SU-DHL-6 (cell line): ENCODE data around the gene TSPAN8.
"Not testable (repeated sequence)": the region's sequence is repeated elsewhere in the genome, so short reads cannot be mapped to it uniquely, and the experiment has no call there.

ENCODE experiments used
- CTCF ChIP-seq: fragments of 200-600 bp; sonication (generic); IDR thresholded peaks from one replicate; pipeline ENCODE4 v1.5.1; 2017; ENCODE audit warnings: antibody characterized with exemption, mild to moderate bottlenecking, low read length, moderate library complexity; ENCODE audit not compliant: insufficient read depth, poor library complexity, severe bottlenecking
- EZH2phosphoT487 ChIP-seq: fragments of 200-600 bp; sonication (generic), shearing (Covaris generic); conservative IDR thresholded peaks from 2 replicates; pipeline ENCODE4 v1.6.1; 2018; ENCODE audit warnings: mild to moderate bottlenecking, antibody characterized with exemption, low read length, moderate library complexity, mixed read lengths

- TF ChIP-seq EZH2phosphoT487, CTCF: not testable (repeated sequence)
Measured at GRCh38 chr12:71113148-71113547, 44.7 kb downstream of the TSPAN8 start.
